Measurements from ENCODE around the gene OR2T35.

- TF ChIP-seq POLR2A (IDR thresholded peaks at IDR 0.05) (no peak), CTCF (IDR thresholded peaks at IDR 0.05) (no peak)
Measured at GRCh38 chr1:248621770-248622169, 23.3 kb downstream of the OR2T35 start.
